Nephron progenitor cell (in vitro differentiated cells): Measurements from ENCODE around the gene C1QTNF2.

Experiments
- DNase-seq: peaks from one replicate; pipeline ENCODE4 v3.0.0; 2021
- H3K27ac Mint-ChIP-seq: 2 replicates; pipeline ENCODE4 v1.8.0; 2021; ENCODE audit warnings: mild to moderate bottlenecking, moderate library complexity, mixed read lengths
- H3K27me3 Mint-ChIP-seq: 2 replicates; pipeline ENCODE4 v1.8.0; 2021; ENCODE audit warnings: mild to moderate bottlenecking, low read depth, mixed read lengths; ENCODE audit not compliant: poor library complexity
- H3K36me3 Mint-ChIP-seq: 2 replicates; pipeline ENCODE4 v1.8.0; 2021; ENCODE audit warnings: low read depth, mixed read lengths
- H3K4me1 Mint-ChIP-seq: 2 replicates; pipeline ENCODE4 v1.8.0; 2021; ENCODE audit warnings: mixed read lengths
- H3K4me3 Mint-ChIP-seq: 2 replicates; pipeline ENCODE4 v1.8.0; 2021; ENCODE audit warnings: mild to moderate bottlenecking, moderate library complexity, mixed read lengths
- H3K9me3 Mint-ChIP-seq: 2 replicates; pipeline ENCODE4 v1.8.0; 2021; ENCODE audit warnings: mild to moderate bottlenecking, moderate library complexity, mixed read lengths
- TF ChIP-seq, protein P1 (sequence below): fragments of 200-600 bp; sonication (generic); IDR thresholded peaks from 2 replicates; pipeline ENCODE4 v1.5.0; 2021; ENCODE audit warnings: antibody characterized with exemption

The C1QTNF2 gene

DNA sequence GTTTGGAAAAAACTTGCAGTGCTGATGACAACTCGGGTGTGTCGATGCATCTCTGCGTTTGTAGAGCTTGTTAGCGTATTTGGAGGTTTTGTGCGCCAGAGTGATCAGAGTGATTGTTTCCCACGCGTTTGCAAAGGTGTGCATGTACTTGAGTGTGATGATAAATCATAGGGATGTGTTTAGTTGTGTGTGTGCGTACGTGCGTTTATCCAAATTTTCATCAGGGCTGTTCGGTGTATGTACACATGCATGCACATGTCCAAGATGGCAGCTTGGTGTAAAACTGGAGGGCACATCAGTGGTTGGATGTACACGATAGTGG, 248 bp upstream of the C1QTNF2 start:
- Mint-ChIP-seq H3K36me3 (no peaks in the 10 kb centered on the region), H3K27ac (no peak overlapping the region), H3K27me3 (peaks cover 78% of the 10 kb centered on the region), H3K4me1 (no peaks in the 10 kb centered on the region), H3K9me3 (peaks cover 17% of the 10 kb centered on the region), H3K4me3 (peak overlapping the region; percentile 73)
- TF ChIP-seq, protein P1, sequence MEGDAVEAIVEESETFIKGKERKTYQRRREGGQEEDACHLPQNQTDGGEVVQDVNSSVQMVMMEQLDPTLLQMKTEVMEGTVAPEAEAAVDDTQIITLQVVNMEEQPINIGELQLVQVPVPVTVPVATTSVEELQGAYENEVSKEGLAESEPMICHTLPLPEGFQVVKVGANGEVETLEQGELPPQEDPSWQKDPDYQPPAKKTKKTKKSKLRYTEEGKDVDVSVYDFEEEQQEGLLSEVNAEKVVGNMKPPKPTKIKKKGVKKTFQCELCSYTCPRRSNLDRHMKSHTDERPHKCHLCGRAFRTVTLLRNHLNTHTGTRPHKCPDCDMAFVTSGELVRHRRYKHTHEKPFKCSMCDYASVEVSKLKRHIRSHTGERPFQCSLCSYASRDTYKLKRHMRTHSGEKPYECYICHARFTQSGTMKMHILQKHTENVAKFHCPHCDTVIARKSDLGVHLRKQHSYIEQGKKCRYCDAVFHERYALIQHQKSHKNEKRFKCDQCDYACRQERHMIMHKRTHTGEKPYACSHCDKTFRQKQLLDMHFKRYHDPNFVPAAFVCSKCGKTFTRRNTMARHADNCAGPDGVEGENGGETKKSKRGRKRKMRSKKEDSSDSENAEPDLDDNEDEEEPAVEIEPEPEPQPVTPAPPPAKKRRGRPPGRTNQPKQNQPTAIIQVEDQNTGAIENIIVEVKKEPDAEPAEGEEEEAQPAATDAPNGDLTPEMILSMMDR = no peak
- no peak for DNase-seq

DNA sequence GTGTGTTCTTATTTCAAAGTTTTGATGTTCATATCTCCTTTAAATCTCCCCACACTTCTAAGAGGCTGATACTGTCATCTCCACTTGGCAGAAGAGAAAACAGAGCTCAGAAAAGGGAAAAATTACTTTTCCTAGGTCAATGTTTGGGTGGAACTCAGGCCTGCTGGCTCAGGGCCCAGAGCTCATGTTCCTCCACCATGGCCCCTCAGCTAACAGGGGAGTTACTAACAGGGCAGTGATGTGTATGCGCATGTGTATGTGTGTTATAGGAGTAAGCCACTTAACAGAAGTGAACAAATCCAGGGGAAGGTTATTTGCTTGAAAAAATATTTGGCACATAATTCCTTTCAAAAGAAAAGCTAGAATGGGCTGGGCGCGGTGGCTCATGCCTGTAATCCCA, 2.5 kb downstream of the C1QTNF2 start:
- H3K27ac Mint-ChIP-seq = no peak overlapping the region
- TF ChIP-seq, protein P1 = no peak
- no peaks in the 10 kb centered on the region for H3K4me1 Mint-ChIP-seq
- DNase-seq = no peak
- H3K27me3 Mint-ChIP-seq = peaks cover 62% of the 10 kb centered on the region
- H3K9me3 Mint-ChIP-seq = peaks cover 17% of the 10 kb centered on the region
- no peak overlapping the region for H3K4me3 Mint-ChIP-seq
- no peaks in the 10 kb centered on the region for H3K36me3 Mint-ChIP-seq

GRCh38 chr5:160367261-160367660, 3.2 kb downstream of the C1QTNF2 start:
- no peaks in the 10 kb centered on the region for H3K36me3 Mint-ChIP-seq
- DNase-seq = no peak
- no peak overlapping the region for H3K4me3 Mint-ChIP-seq
- peaks cover 58% of the 10 kb centered on the region for H3K27me3 Mint-ChIP-seq
- H3K4me1 Mint-ChIP-seq = no peaks in the 10 kb centered on the region
- no peak overlapping the region for H3K27ac Mint-ChIP-seq
- H3K9me3 Mint-ChIP-seq = peaks cover 17% of the 10 kb centered on the region
- TF ChIP-seq, protein P1 = no peak

DNA sequence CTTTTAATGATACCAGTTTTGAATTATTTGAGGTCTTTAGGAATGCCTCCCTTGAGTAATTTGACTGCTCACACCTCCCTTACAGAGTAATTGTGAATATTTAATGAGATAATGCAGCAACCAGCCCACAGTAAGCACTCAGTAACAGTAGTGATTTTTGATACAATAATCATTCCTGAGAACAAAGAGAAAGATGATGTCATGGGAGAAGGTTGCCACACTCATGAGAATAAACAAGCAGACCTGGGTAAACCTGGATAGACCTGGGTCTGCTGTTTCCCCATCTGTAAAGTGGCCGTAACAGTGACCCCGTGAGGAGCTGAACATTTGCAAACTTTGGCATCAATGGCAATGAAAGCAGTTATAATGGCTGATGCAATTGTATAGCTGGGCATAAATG, 4.2 kb downstream of the C1QTNF2 start:
- H3K4me1 Mint-ChIP-seq = no peaks in the 10 kb centered on the region
- DNase-seq = no peak
- H3K9me3 Mint-ChIP-seq = peaks cover 17% of the 10 kb centered on the region
- TF ChIP-seq, protein P1 = no peak
- peaks cover 51% of the 10 kb centered on the region for H3K27me3 Mint-ChIP-seq
- no peak overlapping the region for H3K27ac Mint-ChIP-seq
- no peaks in the 10 kb centered on the region for H3K36me3 Mint-ChIP-seq
- no peak overlapping the region for H3K4me3 Mint-ChIP-seq

- Mint-ChIP-seq H3K4me1 (peaks cover 14% of the 10 kb centered on the region), H3K27ac (no peak overlapping the region), H3K27me3 (peaks cover 27% of the 10 kb centered on the region), H3K36me3 (no peaks in the 10 kb centered on the region), H3K4me3 (no peak overlapping the region), H3K9me3 (peaks cover 9% of the 10 kb centered on the region)
- no peak for DNase-seq
- TF ChIP-seq, protein P1 = no peak
These were observed 6.6 kb downstream of the C1QTNF2 start for GRCh38 chr5:160363660-160364395.

- H3K4me3 Mint-ChIP-seq = no peak overlapping the region
- peaks cover 14% of the 10 kb centered on the region for H3K4me1 Mint-ChIP-seq
- H3K27me3 Mint-ChIP-seq = peaks cover 21% of the 10 kb centered on the region
- H3K9me3 Mint-ChIP-seq = peaks cover 3% of the 10 kb centered on the region
- TF ChIP-seq, protein P1 = no peak
- H3K36me3 Mint-ChIP-seq = no peaks in the 10 kb centered on the region
- peak overlapping the region; percentile 64 for H3K27ac Mint-ChIP-seq
- DNase-seq = no peak
These were observed 7.2 kb downstream of the C1QTNF2 start for GRCh38 chr5:160363211-160363610.
